Umbilical cord (tissue), 2 donors: ENCODE measurements around the gene CNTN6. TPM values are rescaled to one million over a fixed set of nuclear protein-coding genes. Genes with fewer than 3 reads are reported as not detected.
A peak's percentile ranks its signal among the peaks of the same experiment; 100 is the strongest.
"Not testable (repeated sequence)": the region's sequence is repeated elsewhere in the genome, so short reads cannot be mapped to it uniquely, and the experiment has no call there.

Experiments used
- DNase-seq: peaks from one replicate; pipeline ENCODE4 v3.0.0-alpha.2; 2015; ENCODE audit warnings: low spot score
- total RNA-seq: library from RNA; depleted of rRNA; stranded (reverse); fragments of >200 nt; gene quantifications from one replicate; pipeline ENCODE4 v1.2.3, GENCODE V29; 2014; ENCODE audit warnings: low replicate concordance; ENCODE audit not compliant: insufficient read depth

The CNTN6 gene
- total RNA-seq, 1 donor from 2014 or later, result 53.9 TPM

- DNase-seq, result no peak
Observed at GRCh38 chr3:1275495-1275894, 182.7 kb downstream of the CNTN6 start.

- DNase-seq, result no peak
Observed at GRCh38 chr3:1287815-1288214, 195.0 kb downstream of the CNTN6 start.

- DNase-seq, result no peak
Observed at GRCh38 chr3:1288805-1289494, 196.1 kb downstream of the CNTN6 start.

GRCh38 chr3:1292571-1293071 lies 199.8 kb downstream of the CNTN6 start:
- DNase-seq, result no peak

- DNase-seq, result no peak
Observed at GRCh38 chr3:1294586-1294985, 201.8 kb downstream of the CNTN6 start.

GRCh38 chr3:1318296-1319005 lies 225.6 kb downstream of the CNTN6 start:
- DNase-seq, result no peak

GRCh38 chr3:1326546-1326945 lies 233.7 kb downstream of the CNTN6 start:
- no peak for DNase-seq

- DNase-seq, result no peak
Observed at GRCh38 chr3:1330107-1330506, 237.3 kb downstream of the CNTN6 start.

- no peak for DNase-seq
Observed at GRCh38 chr3:1346386-1346785, 253.6 kb downstream of the CNTN6 start.

- DNase-seq, result no peak
Observed at GRCh38 chr3:1348547-1348946, 255.7 kb downstream of the CNTN6 start.

GRCh38 chr3:1350885-1351284 lies 258.1 kb downstream of the CNTN6 start:
- DNase-seq, result no peak

- DNase-seq, result peak; percentile 82
Observed at GRCh38 chr3:1355691-1356090, 262.9 kb downstream of the CNTN6 start.

GRCh38 chr3:1356101-1356500 lies 263.3 kb downstream of the CNTN6 start:
- no peak for DNase-seq

GRCh38 chr3:1365528-1365927 lies 272.7 kb downstream of the CNTN6 start:
- DNase-seq, result no peak

GRCh38 chr3:1374471-1374870 lies 281.6 kb downstream of the CNTN6 start:
- no peak for DNase-seq

- DNase-seq, result no peak
Observed at GRCh38 chr3:1375145-1375544, 282.3 kb downstream of the CNTN6 start.

GRCh38 chr3:1380926-1381646 lies 288.3 kb downstream of the CNTN6 start:
- DNase-seq, result peak; percentile 40

GRCh38 chr3:1381647-1382036 lies 288.8 kb downstream of the CNTN6 start:
- no peak for DNase-seq

- DNase-seq, result not testable (repeated sequence)
Observed at GRCh38 chr3:1387396-1387905, 294.6 kb downstream of the CNTN6 start.

GRCh38 chr3:1394188-1394587 lies 301.4 kb downstream of the CNTN6 start:
- no peak for DNase-seq

GRCh38 chr3:1400571-1400970 lies 307.7 kb downstream of the CNTN6 start:
- no peak for DNase-seq

- DNase-seq, result peak; percentile 16
Observed at GRCh38 chr3:1404270-1404962, 311.6 kb downstream of the CNTN6 start.
